Natural killer cell (primary cell): ENCODE data around the gene ATXN2. TPM values are rescaled to one million over a fixed set of nuclear protein-coding genes. Genes with fewer than 3 reads are reported as not detected.
"Not testable (repeated sequence)": the region's sequence is repeated elsewhere in the genome, so short reads cannot be mapped to it uniquely, and the experiment has no call there.

ENCODE experiments used
- ATAC-seq, 3 donors: fragments of 150-1000 bp in 2 of 3; fragments of 200-7000 bp in 1 of 3; cut with Tn5 transposase; 1 replicate in 1 of 3; 2 replicates in 2 of 3; pipeline ENCODE4 v1.10.0; 2021; ENCODE audit warnings: mild to moderate bottlenecking in 2 of 3, moderate library complexity in 2 of 3
- DNase-seq, 2 donors: peaks; one replicate each; pipeline versions ENCODE4 v3.0.0 to v3.0.0-alpha.2; 2013 to 2021; ENCODE audit warnings: mixed read lengths in 1 of 2
- H3K27ac ChIP-seq: one replicate; pipeline ENCODE4 v1.5.1; 2013; ENCODE audit warnings: mild to moderate bottlenecking, low read length
- H3K27me3 ChIP-seq: one replicate; pipeline ENCODE4 v1.6.1; 2013; ENCODE audit warnings: low read length; ENCODE audit not compliant: control insufficient read depth, insufficient read depth
- H3K36me3 ChIP-seq: one replicate; pipeline ENCODE4 v1.6.1; 2013; ENCODE audit warnings: low read length; ENCODE audit not compliant: control insufficient read depth, insufficient read depth
- H3K4me1 ChIP-seq: one replicate; pipeline ENCODE4 v1.6.1; 2013; ENCODE audit warnings: low read length; ENCODE audit not compliant: control insufficient read depth, insufficient read depth
- H3K4me3 ChIP-seq: one replicate; pipeline ENCODE4 v1.5.1; 2013; ENCODE audit warnings: low read length
- H3K9me3 ChIP-seq: one replicate; pipeline ENCODE4 v1.6.1; 2013; ENCODE audit warnings: low read length; ENCODE audit not compliant: control insufficient read depth, insufficient read depth
- H3K27ac Mint-ChIP-seq, 2 donors: one replicate each; pipeline ENCODE4 v1.8.0; 2022; ENCODE audit warnings: mild to moderate bottlenecking in 2 of 2, mixed read lengths in 2 of 2, moderate library complexity in 1 of 2
- H3K27me3 Mint-ChIP-seq, 2 donors: one replicate each; pipeline ENCODE4 v1.8.0; 2022; ENCODE audit warnings: low read depth in 2 of 2, mixed read lengths in 2 of 2
- H3K36me3 Mint-ChIP-seq: one replicate; pipeline ENCODE4 v1.8.0; 2022; ENCODE audit warnings: mixed read lengths
- H3K4me1 Mint-ChIP-seq, 2 donors: one replicate each; pipeline ENCODE4 v1.8.0; 2022; ENCODE audit warnings: mixed read lengths in 2 of 2
- H3K4me3 Mint-ChIP-seq: one replicate; pipeline ENCODE4 v1.8.0; 2022; ENCODE audit warnings: mild to moderate bottlenecking, moderate library complexity, mixed read lengths
- H3K9me3 Mint-ChIP-seq, 2 donors: one replicate each; pipeline ENCODE4 v1.8.0; 2022; ENCODE audit warnings: mixed read lengths in 2 of 2
- WGBS: methylation state at CpG from one replicate; pipeline ENCODE4 v1.1.7; 2013; ENCODE audit warnings: missing lambda C conversion rate; ENCODE audit not compliant: insufficient coverage; 5-methylcytosine and 5-hydroxymethylcytosine counted together
- intact Hi-C: fragments of 100-400 bp; cut with micrococcal nuclease; formaldehyde crosslinking; loops from one replicate; pipeline ENCODE4 v1.14.2; 2022
- total RNA-seq, 4 donors: library from RNA; stranded (reverse); fragments of 120-200 nt in 1 of 4; gene quantifications; one replicate each; pipeline versions ENCODE4 v1.2.3 to v1.2.4, GENCODE V29; 2013 to 2022
- TF ChIP-seq, protein P1 (sequence below): fragments of 200-600 bp; IDR thresholded peaks from one replicate; pipeline ENCODE4 v1.8.0; 2022; ENCODE audit warnings: antibody characterized with exemption

Gene ATXN2
- total RNA-seq, 3 donors from 2014 or later (not counting 1 experiment from before 2014, with no cell fraction given): 44.9 to 56.5 (median 51.5) TPM

DNA sequence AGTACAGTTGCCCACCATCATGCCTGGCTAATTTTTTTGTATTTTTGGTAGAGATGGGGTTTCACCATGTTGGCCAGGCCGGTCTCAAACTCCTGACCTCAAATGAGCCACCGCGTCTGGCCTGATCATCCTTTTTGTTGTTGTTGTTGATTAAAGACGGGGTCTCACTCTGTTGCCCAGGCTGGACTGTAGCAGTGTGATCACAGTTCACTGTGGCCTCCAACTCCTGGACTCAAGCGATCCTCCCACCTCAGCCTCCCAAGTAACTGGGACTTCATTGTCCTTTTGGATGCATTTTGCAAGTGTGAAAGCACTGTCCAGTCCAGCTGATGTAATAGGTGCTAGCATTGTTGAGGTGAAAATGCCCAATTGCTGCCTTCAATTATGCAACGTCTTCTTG lies 27.1 kb upstream of the ATXN2 start:
- DNase-seq (no peak), ATAC-seq (no peak)
- no peaks in the 10 kb centered on the region for H3K36me3 ChIP-seq
- no peak overlapping the region for H3K4me3 ChIP-seq
- no peaks in the 10 kb centered on the region for H3K27me3 ChIP-seq
- Mint-ChIP-seq H3K27ac (no peak overlapping the region), H3K9me3 (no peaks in the 10 kb centered on the region), H3K36me3 (no peaks in the 10 kb centered on the region), H3K4me3 (no peak overlapping the region), H3K4me1 (no peaks in the 10 kb centered on the region), H3K27me3 (no peaks in the 10 kb centered on the region)
- TF ChIP-seq, protein P1, sequence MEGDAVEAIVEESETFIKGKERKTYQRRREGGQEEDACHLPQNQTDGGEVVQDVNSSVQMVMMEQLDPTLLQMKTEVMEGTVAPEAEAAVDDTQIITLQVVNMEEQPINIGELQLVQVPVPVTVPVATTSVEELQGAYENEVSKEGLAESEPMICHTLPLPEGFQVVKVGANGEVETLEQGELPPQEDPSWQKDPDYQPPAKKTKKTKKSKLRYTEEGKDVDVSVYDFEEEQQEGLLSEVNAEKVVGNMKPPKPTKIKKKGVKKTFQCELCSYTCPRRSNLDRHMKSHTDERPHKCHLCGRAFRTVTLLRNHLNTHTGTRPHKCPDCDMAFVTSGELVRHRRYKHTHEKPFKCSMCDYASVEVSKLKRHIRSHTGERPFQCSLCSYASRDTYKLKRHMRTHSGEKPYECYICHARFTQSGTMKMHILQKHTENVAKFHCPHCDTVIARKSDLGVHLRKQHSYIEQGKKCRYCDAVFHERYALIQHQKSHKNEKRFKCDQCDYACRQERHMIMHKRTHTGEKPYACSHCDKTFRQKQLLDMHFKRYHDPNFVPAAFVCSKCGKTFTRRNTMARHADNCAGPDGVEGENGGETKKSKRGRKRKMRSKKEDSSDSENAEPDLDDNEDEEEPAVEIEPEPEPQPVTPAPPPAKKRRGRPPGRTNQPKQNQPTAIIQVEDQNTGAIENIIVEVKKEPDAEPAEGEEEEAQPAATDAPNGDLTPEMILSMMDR: no peak
- H3K4me1 ChIP-seq: no peaks in the 10 kb centered on the region
- 97% methylated on average over 6 of the region's 6 CpGs for WGBS
- H3K27ac ChIP-seq: no peak overlapping the region
- intact Hi-C loops: no loop called here
- H3K9me3 ChIP-seq: no peaks in the 10 kb centered on the region

DNA sequence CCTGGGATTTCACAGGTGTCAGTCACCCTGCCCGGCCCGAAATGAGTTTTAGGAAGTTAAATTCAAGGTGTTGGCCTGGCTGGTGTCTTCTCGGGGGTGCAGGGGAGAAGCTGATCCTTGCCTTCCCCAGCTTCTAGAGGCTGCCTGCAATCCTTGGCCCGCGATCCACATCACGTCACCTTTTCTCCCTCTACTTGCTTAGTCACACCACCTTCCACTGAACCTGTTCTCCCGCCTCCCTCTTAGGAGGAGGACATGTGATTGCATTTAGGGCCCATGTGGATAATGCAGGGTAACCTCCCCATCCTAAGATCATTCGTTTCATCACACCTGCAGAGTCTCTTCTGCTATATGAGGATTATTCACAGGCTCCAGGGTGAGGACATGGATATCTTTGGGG lies 25.4 kb upstream of the ATXN2 start:
- WGBS: 88% methylated on average over 7 of the region's 8 CpGs
- no peak overlapping the region for H3K27ac Mint-ChIP-seq
- no peaks in the 10 kb centered on the region for H3K9me3 ChIP-seq
- H3K4me1 Mint-ChIP-seq: no peaks in the 10 kb centered on the region
- H3K4me1 ChIP-seq: no peaks in the 10 kb centered on the region
- no peaks in the 10 kb centered on the region for H3K27me3 Mint-ChIP-seq
- intact Hi-C loops: no loop called here
- TF ChIP-seq, protein P1: no peak
- no peak overlapping the region for H3K4me3 Mint-ChIP-seq
- H3K36me3 Mint-ChIP-seq: no peaks in the 10 kb centered on the region
- no peaks in the 10 kb centered on the region for H3K36me3 ChIP-seq
- H3K27ac ChIP-seq: no peak overlapping the region
- no peaks in the 10 kb centered on the region for H3K9me3 Mint-ChIP-seq
- ATAC-seq (no peak), DNase-seq (no peak)
- no peak overlapping the region for H3K4me3 ChIP-seq
- no peaks in the 10 kb centered on the region for H3K27me3 ChIP-seq

DNA sequence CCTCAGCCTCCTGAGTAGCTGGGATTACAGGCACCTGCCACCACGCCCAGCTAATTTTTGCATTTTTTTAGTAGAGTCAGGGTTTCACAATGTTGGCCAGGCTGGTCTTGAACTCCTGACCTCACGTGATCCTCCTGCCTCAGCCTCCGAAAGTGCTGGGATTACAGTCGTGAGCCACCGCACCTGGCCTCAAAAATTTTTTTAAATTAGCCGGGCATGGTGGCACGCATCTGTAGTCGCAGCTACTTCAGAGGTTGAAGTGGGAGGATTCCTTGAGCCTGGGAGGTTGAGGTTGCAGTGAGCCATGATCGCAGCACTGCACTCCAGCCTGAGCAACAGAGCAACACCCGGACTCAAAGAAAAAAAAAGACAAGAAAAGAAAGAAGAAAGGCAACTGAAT lies 18.7 kb upstream of the ATXN2 start:
- H3K27ac ChIP-seq, H3K9me3 Mint-ChIP-seq, H3K4me1 Mint-ChIP-seq, ATAC-seq, H3K9me3 ChIP-seq, H3K27me3 Mint-ChIP-seq, H3K4me3 ChIP-seq, DNase-seq, H3K27ac Mint-ChIP-seq, H3K27me3 ChIP-seq, H3K36me3 ChIP-seq, intact Hi-C loops, H3K4me1 ChIP-seq, H3K36me3 Mint-ChIP-seq, H3K4me3 Mint-ChIP-seq: not testable (repeated sequence)
- 93% methylated on average over 10 of the region's 10 CpGs for WGBS

DNA sequence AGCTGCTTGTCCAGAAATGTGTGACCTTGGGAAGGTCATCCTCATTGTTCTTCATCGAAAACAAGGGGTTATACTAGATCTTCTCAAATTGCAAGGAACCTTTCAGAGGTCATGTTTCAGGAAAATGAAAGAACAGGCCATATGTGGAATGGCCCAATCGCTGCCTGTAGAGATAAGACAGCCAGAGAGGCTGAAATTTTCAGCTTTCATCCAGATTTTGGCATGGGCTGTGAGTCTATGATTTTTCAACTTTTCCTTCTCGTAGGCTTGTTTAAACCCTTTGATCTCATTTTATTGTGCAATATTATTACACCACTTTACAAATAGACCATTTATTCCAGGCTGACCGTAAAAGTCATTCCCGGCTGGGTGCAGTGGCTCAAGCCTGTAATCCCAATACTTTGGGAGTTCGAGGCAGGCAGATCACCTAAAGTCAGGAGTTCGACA lies 17.1 kb upstream of the ATXN2 start:
- TF ChIP-seq, protein P1: no peak
- no peak overlapping the region for H3K4me3 Mint-ChIP-seq
- DNase-seq: no peak
- Histone ChIP-seq H3K9me3 (no peaks in the 10 kb centered on the region), H3K27ac (no peak overlapping the region), H3K27me3 (no peaks in the 10 kb centered on the region), H3K4me1 (no peaks in the 10 kb centered on the region), H3K4me3 (no peak overlapping the region), H3K36me3 (no peaks in the 10 kb centered on the region)
- intact Hi-C loops: no loop called here
- no peak for ATAC-seq
- no peaks in the 10 kb centered on the region for H3K9me3 Mint-ChIP-seq
- no peaks in the 10 kb centered on the region for H3K27me3 Mint-ChIP-seq
- WGBS: 94% methylated on average over 7 of the region's 7 CpGs
- no peak overlapping the region for H3K27ac Mint-ChIP-seq
- H3K36me3 Mint-ChIP-seq: no peaks in the 10 kb centered on the region
- no peaks in the 10 kb centered on the region for H3K4me1 Mint-ChIP-seq
